ENCODE results near the gene PRKACG.
"Not testable (repeated sequence)": the region's sequence is repeated elsewhere in the genome, so short reads cannot be mapped to it uniquely, and the experiment has no call there.

Gene PRKACG

GRCh38 chr9:69027355-69028097 lies 13.6 kb upstream of the PRKACG start:
- DNase-seq (ENCODE audit: low read depth in 2 of 2, low spot score in 1 of 2), result peak in 1 of 2 donors; percentile 9

GRCh38 chr9:69023650-69024049 lies 9.7 kb upstream of the PRKACG start:
- no peak for DNase-seq (ENCODE audit: low read depth in 2 of 2, low spot score in 1 of 2)

GRCh38 chr9:69020301-69021145 lies 6.6 kb upstream of the PRKACG start:
- no peak for DNase-seq (ENCODE audit: low read depth in 2 of 2, low spot score in 1 of 2)

- no peak for DNase-seq (ENCODE audit: low read depth in 2 of 2, low spot score in 1 of 2)
These were observed 5.9 kb upstream of the PRKACG start for GRCh38 chr9:69019808-69020207.

- no peak for DNase-seq (ENCODE audit: low read depth in 2 of 2, low spot score in 1 of 2)
These were observed 4.8 kb upstream of the PRKACG start for GRCh38 chr9:69018737-69019136.

GRCh38 chr9:69016191-69017096 lies 2.5 kb upstream of the PRKACG start:
- DNase-seq (ENCODE audit: low read depth in 2 of 2, low spot score in 1 of 2), result no peak

- no peak for DNase-seq (ENCODE audit: low read depth in 2 of 2, low spot score in 1 of 2)
These were observed 558 bp downstream of the PRKACG start for GRCh38 chr9:69013382-69013727.

GRCh38 chr9:69012696-69013381 lies 1.1 kb downstream of the PRKACG start:
- no peak for DNase-seq (ENCODE audit: low read depth in 2 of 2, low spot score in 1 of 2)

GRCh38 chr9:69009708-69010107 lies 4.2 kb downstream of the PRKACG start:
- DNase-seq (ENCODE audit: low read depth in 2 of 2, low spot score in 1 of 2), result no peak

GRCh38 chr9:69004836-69005235 lies 9.1 kb downstream of the PRKACG start:
- DNase-seq (ENCODE audit: low read depth in 2 of 2, low spot score in 1 of 2), result no peak

GRCh38 chr9:69003051-69003450 lies 10.9 kb downstream of the PRKACG start:
- no peak for DNase-seq (ENCODE audit: low read depth in 2 of 2, low spot score in 1 of 2)

GRCh38 chr9:69001921-69002320 lies 12.0 kb downstream of the PRKACG start:
- no peak for DNase-seq (ENCODE audit: low read depth in 2 of 2, low spot score in 1 of 2)

GRCh38 chr9:68999393-69000105 lies 14.4 kb downstream of the PRKACG start:
- peak; percentile 6 to 8 for DNase-seq (ENCODE audit: low read depth in 2 of 2, low spot score in 1 of 2)

GRCh38 chr9:68998812-68999211 lies 15.1 kb downstream of the PRKACG start:
- no peak for DNase-seq (ENCODE audit: low read depth in 2 of 2, low spot score in 1 of 2)

GRCh38 chr9:68998385-68998784 lies 15.5 kb downstream of the PRKACG start:
- DNase-seq (ENCODE audit: low read depth in 2 of 2, low spot score in 1 of 2), result no peak

- no peak for DNase-seq (ENCODE audit: low read depth in 2 of 2, low spot score in 1 of 2)
These were observed 16.2 kb downstream of the PRKACG start for GRCh38 chr9:68997666-68998065.

- DNase-seq (ENCODE audit: low read depth in 2 of 2, low spot score in 1 of 2), result no peak
These were observed 17.5 kb downstream of the PRKACG start for GRCh38 chr9:68996462-68996861.

GRCh38 chr9:68995776-68996175 lies 18.1 kb downstream of the PRKACG start:
- no peak for DNase-seq (ENCODE audit: low read depth in 2 of 2, low spot score in 1 of 2)

GRCh38 chr9:68991457-68991856 lies 22.5 kb downstream of the PRKACG start:
- DNase-seq (ENCODE audit: low read depth in 2 of 2, low spot score in 1 of 2), result no peak

- DNase-seq (ENCODE audit: low read depth in 2 of 2, low spot score in 1 of 2), result not testable (repeated sequence)
These were observed 27.0 kb downstream of the PRKACG start for GRCh38 chr9:68986949-68987348.
